Smooth muscle cell (in vitro differentiated cells): Measurements from ENCODE around the gene GDPD4. TPM values are rescaled to one million over a fixed set of nuclear protein-coding genes. Genes with fewer than 3 reads are reported as not detected.

Source experiments
- DNase-seq: peaks from one replicate; lab custom pipeline; 2025; ENCODE audit not compliant: unreplicated experiment; lab: John Stamatoyannopoulos, UW
- H2AFZ ChIP-seq: fragments of 200-600 bp; sonication (generic); 2 replicates; pipeline ENCODE4 v1.6.0; 2016; ENCODE audit warnings: antibody characterized with exemption, low read depth, mild to moderate bottlenecking
- H3F3A ChIP-seq: fragments of 200-600 bp; sonication (generic); 2 replicates; pipeline ENCODE4 v1.6.0; 2017; ENCODE audit warnings: antibody characterized with exemption, low read depth
- H3K27ac ChIP-seq: fragments of 200-600 bp; sonication (generic); 2 replicates; pipeline ENCODE4 v1.5.1; 2016; ENCODE audit warnings: low read depth, mild to moderate bottlenecking
- H3K27me3 ChIP-seq: fragments of 200-600 bp; sonication (generic); 2 replicates; pipeline ENCODE4 v1.6.1; 2016; ENCODE audit warnings: low read depth, mild to moderate bottlenecking
- H3K36me3 ChIP-seq: fragments of 200-600 bp; sonication (generic); 2 replicates; pipeline ENCODE4 v1.5.1; 2016; ENCODE audit warnings: low read depth
- H3K4me1 ChIP-seq: fragments of 200-600 bp; sonication (generic); 2 replicates; pipeline ENCODE4 v1.5.1; 2016; ENCODE audit warnings: low read depth
- H3K4me2 ChIP-seq: fragments of 200-600 bp; sonication (generic); 2 replicates; pipeline ENCODE4 v1.6.0; 2016; ENCODE audit warnings: mild to moderate bottlenecking
- H3K4me3 ChIP-seq: fragments of 200-600 bp; sonication (generic); 2 replicates; pipeline ENCODE4 v1.5.1; 2016; ENCODE audit warnings: mild to moderate bottlenecking
- H3K79me2 ChIP-seq: fragments of 200-600 bp; sonication (generic); 2 replicates; pipeline ENCODE4 v1.6.0; 2016; ENCODE audit warnings: low read depth, mild to moderate bottlenecking
- H3K9ac ChIP-seq: fragments of 200-600 bp; sonication (generic); 2 replicates; pipeline ENCODE4 v1.6.0; 2016; ENCODE audit warnings: low read depth
- H3K9me3 ChIP-seq: fragments of 200-600 bp; sonication (generic); replicated peaks from 2 replicates; pipeline ENCODE4 v1.5.1; 2016; ENCODE audit warnings: low read depth
- H4K20me1 ChIP-seq: fragments of 200-600 bp; sonication (generic); 2 replicates; pipeline ENCODE4 v1.6.0; 2016; ENCODE audit warnings: low read depth
- WGBS: methylation state at CpG from one replicate; pipeline ENCODE4 v1.1.7; 2016; ENCODE audit warnings: low lambda C conversion rate; 5-methylcytosine and 5-hydroxymethylcytosine counted together
- polyA plus RNA-seq: library from polyadenylated mRNA; unstranded; fragments of >200 nt; fragmentation: Nextera tagmentation; extraction: Ambion mirVana; gene quantifications from 2 replicates; pipeline ENCODE4 v1.2.1, GENCODE V29; 2016
- total RNA-seq: library from RNA; depleted of rRNA; stranded (reverse); fragments of >200 nt; gene quantifications from 2 replicates; pipeline ENCODE4 v1.2.3, GENCODE V29; 2014
- TF ChIP-seq, protein P1 (sequence below): fragments of 200-600 bp; sonication (generic); IDR thresholded peaks from 2 replicates; pipeline ENCODE4 v1.5.1; 2017; ENCODE audit warnings: borderline replicate concordance, mild to moderate bottlenecking, antibody characterized with exemption; ENCODE audit not compliant: insufficient read depth, poor library complexity, severe bottlenecking

Gene GDPD4
- total and polyA plus RNA-seq, 2 experiments from 2014 or later = not detected

- Histone ChIP-seq H3K4me1 (peaks cover 31% of the 10 kb centered on the region), H3F3A (no peaks in the 10 kb centered on the region), H3K36me3 (no peaks in the 10 kb centered on the region), H3K27ac (no peak overlapping the region), H3K9me3 (no peaks in the 10 kb centered on the region), H3K79me2 (no peaks in the 10 kb centered on the region), H3K9ac (no peak overlapping the region), H3K27me3 (no peaks in the 10 kb centered on the region), H4K20me1 (no peaks in the 10 kb centered on the region), H3K4me3 (no peak overlapping the region), H2AFZ (no peak overlapping the region), H3K4me2 (no peak overlapping the region)
- WGBS = 86% methylated on average over 15 of the region's 15 CpGs
- DNase-seq = no peak
- TF ChIP-seq, protein P1, sequence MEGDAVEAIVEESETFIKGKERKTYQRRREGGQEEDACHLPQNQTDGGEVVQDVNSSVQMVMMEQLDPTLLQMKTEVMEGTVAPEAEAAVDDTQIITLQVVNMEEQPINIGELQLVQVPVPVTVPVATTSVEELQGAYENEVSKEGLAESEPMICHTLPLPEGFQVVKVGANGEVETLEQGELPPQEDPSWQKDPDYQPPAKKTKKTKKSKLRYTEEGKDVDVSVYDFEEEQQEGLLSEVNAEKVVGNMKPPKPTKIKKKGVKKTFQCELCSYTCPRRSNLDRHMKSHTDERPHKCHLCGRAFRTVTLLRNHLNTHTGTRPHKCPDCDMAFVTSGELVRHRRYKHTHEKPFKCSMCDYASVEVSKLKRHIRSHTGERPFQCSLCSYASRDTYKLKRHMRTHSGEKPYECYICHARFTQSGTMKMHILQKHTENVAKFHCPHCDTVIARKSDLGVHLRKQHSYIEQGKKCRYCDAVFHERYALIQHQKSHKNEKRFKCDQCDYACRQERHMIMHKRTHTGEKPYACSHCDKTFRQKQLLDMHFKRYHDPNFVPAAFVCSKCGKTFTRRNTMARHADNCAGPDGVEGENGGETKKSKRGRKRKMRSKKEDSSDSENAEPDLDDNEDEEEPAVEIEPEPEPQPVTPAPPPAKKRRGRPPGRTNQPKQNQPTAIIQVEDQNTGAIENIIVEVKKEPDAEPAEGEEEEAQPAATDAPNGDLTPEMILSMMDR = no peak
These were observed 126.3 kb downstream of the GDPD4 start for GRCh38 chr11:77175021-77175842.

- Histone ChIP-seq H3K9ac (no peak overlapping the region), H3K9me3 (no peaks in the 10 kb centered on the region), H3K36me3 (no peaks in the 10 kb centered on the region), H3K4me3 (no peak overlapping the region), H3K4me1 (peaks cover 34% of the 10 kb centered on the region), H3K27ac (no peak overlapping the region), H3K4me2 (no peak overlapping the region), H4K20me1 (no peaks in the 10 kb centered on the region), H3F3A (no peaks in the 10 kb centered on the region), H3K79me2 (no peaks in the 10 kb centered on the region), H2AFZ (no peak overlapping the region), H3K27me3 (no peaks in the 10 kb centered on the region)
- DNase-seq = no peak
- TF ChIP-seq, protein P1 = no peak
- WGBS = 93% methylated on average over 16 of the region's 16 CpGs
These were observed 126.9 kb downstream of the GDPD4 start for GRCh38 chr11:77174559-77174958.

DNA sequence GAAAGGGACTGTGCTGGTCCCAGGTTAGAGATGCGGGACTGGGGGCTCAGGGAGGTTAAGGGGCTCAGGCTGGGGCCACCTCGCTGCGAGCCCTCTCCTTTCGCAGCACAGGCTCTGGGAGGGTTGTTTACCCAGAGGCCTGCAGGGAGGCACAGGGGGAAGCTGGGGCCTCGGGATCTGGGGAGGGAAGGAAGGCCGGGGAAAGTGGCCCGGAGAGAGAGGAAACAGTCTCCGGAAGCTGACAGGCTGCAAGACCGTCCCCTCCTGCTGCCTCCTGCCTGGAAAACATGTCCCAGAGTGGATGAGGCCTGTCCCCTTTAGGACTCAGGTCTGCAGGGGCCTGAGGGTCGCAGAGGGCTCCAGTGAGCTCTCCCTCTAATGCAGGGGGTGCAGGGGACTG lies 128.0 kb downstream of the GDPD4 start:
- H3K27ac ChIP-seq = no peak overlapping the region
- no peak overlapping the region for H2AFZ ChIP-seq
- H3F3A ChIP-seq = no peaks in the 10 kb centered on the region
- 85% methylated on average over 10 of the region's 10 CpGs for WGBS
- TF ChIP-seq, protein P1 = no peak
- no peaks in the 10 kb centered on the region for H3K79me2 ChIP-seq
- H3K4me3 ChIP-seq = no peak overlapping the region
- H3K4me2 ChIP-seq = no peak overlapping the region
- H4K20me1 ChIP-seq = no peaks in the 10 kb centered on the region
- H3K9me3 ChIP-seq = no peaks in the 10 kb centered on the region
- peaks cover 34% of the 10 kb centered on the region for H3K4me1 ChIP-seq
- no peak overlapping the region for H3K9ac ChIP-seq
- H3K36me3 ChIP-seq = no peaks in the 10 kb centered on the region
- no peak for DNase-seq
- H3K27me3 ChIP-seq = no peaks in the 10 kb centered on the region

- Histone ChIP-seq H4K20me1 (no peaks in the 10 kb centered on the region), H3K9ac (no peak overlapping the region), H3K27ac (no peak overlapping the region), H3K9me3 (no peaks in the 10 kb centered on the region), H3K79me2 (no peaks in the 10 kb centered on the region), H3K4me1 (peaks cover 34% of the 10 kb centered on the region), H3F3A (no peaks in the 10 kb centered on the region), H3K4me3 (no peak overlapping the region), H3K4me2 (no peak overlapping the region), H3K27me3 (no peaks in the 10 kb centered on the region), H2AFZ (no peak overlapping the region), H3K36me3 (no peaks in the 10 kb centered on the region)
- 81% methylated on average over 16 of the region's 16 CpGs for WGBS
- TF ChIP-seq, protein P1 = no peak
- no peak for DNase-seq
These were observed 128.9 kb downstream of the GDPD4 start for GRCh38 chr11:77172666-77172982.
